Body of pancreas (tissue), 4 donors: ENCODE measurements around the gene PEPD. TPM values are rescaled to one million over a fixed set of nuclear protein-coding genes. Genes with fewer than 3 reads are reported as not detected.

ENCODE experiments used
- ATAC-seq: fragments of 150-250 bp; one replicate; pipeline ENCODE4 v1.9.1; 2016
- DNase-seq, 4 donors: peaks; one replicate each; pipeline ENCODE4 v3.0.0-alpha.2; 2019
- H3K27ac ChIP-seq, 4 donors: fragments of 200-600 bp; sonication (generic); 1 replicate in 3 of 4; 2 replicates in 1 of 4; pipeline versions ENCODE4 v1.5.1 to v1.6.1; 2016 to 2019; ENCODE audit warnings: mild to moderate bottlenecking in 1 of 4, mixed read lengths in 1 of 4, moderate library complexity in 1 of 4
- H3K27me3 ChIP-seq, 2 donors: fragments of 200-600 bp; sonication (generic); one replicate each; pipeline ENCODE4 v1.6.0; 2016; ENCODE audit warnings: mild to moderate bottlenecking in 1 of 2
- H3K36me3 ChIP-seq, 2 donors: fragments of 200-600 bp; sonication (generic); replicated peaks in 1 of 2; 2 replicates each; pipeline ENCODE4 v1.5.1; 2016; ENCODE audit warnings: low read depth in 2 of 2; ENCODE audit not compliant: insufficient read depth in 1 of 2
- H3K4me1 ChIP-seq: fragments of 200-600 bp; sonication (generic); one replicate; pipeline ENCODE4 v1.6.0; 2016
- H3K4me3 ChIP-seq, 2 donors: fragments of 200-600 bp; sonication (generic); 1 replicate in 1 of 2; 2 replicates in 1 of 2; pipeline ENCODE4 v1.5.1; 2016 to 2019
- H3K9me3 ChIP-seq, 3 donors: fragments of 200-600 bp; sonication (generic); 1 replicate in 2 of 3; 2 replicates in 1 of 3; pipeline ENCODE4 v1.5.1; 2016
- POLR2A ChIP-seq, 3 donors: fragments of 450-650 bp; IDR thresholded peaks; one replicate each; pipeline ENCODE4 v1.6.1; 2016; ENCODE audit warnings: antibody characterized with exemption in 3 of 3, mild to moderate bottlenecking in 2 of 3
- WGBS, 2 donors: methylation state at CpG; one replicate each; pipeline ENCODE4 v1.1.5; 2017; 5-methylcytosine and 5-hydroxymethylcytosine counted together
- intact Hi-C: fragments of 100-400 bp; cut with DNase I; formaldehyde crosslinking; loops from one replicate; pipeline ENCODE4 v1.15.1; 2023
- total RNA-seq, 2 donors: library from RNA; depleted of rRNA; stranded (reverse); fragments of >200 nt; gene quantifications; one replicate each; pipeline ENCODE4 v1.1.0, GENCODE V29; 2016
- TF ChIP-seq, protein P1 (sequence below), 7 experiments: fragments of 450-650 bp in 4 of 7; fragments of 200-600 bp in 3 of 7; sonication (generic) in 3 of 7; IDR thresholded peaks; one replicate each; pipeline ENCODE4 v1.5.1; 2016 to 2019; ENCODE audit warnings: antibody characterized with exemption in 7 of 7

PEPD gene
- total RNA-seq, 2 donors from 2014 or later, result 33.2 to 54.7 TPM

DNA sequence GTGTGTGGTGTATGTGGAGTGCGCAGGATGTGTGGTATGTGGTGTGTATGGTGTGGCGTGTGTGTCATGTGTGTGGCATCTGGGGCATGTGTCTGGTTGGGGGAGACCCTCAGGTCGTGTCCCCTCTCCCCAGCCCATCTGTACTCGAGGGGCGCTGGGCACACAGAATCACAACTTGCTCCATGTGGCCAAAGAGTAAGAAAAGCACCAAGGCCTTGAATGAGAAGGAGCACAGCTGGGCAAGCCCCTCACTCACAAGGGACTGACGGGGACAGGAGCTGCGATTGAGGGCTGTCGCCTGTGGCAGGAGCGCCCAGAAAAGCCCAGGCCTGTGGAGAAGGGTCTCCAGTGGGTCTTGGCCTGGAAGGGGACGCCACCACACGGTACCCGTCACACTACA lies 62.8 kb downstream of the PEPD start:
- Histone ChIP-seq H3K9me3 (no peaks in the 10 kb centered on the region), H3K36me3 (no peaks in the 10 kb centered on the region), H3K27ac (no peak overlapping the region), H3K4me1 (no peaks in the 10 kb centered on the region), H3K4me3 (no peak overlapping the region), H3K27me3 (no peaks in the 10 kb centered on the region)
- intact Hi-C loops, result no loop called here
- WGBS, 2 donors, result 85 to 86% methylated on average over 8 to 12 of the region's 12 CpGs
- no peak for ATAC-seq
- TF ChIP-seq, protein P1, sequence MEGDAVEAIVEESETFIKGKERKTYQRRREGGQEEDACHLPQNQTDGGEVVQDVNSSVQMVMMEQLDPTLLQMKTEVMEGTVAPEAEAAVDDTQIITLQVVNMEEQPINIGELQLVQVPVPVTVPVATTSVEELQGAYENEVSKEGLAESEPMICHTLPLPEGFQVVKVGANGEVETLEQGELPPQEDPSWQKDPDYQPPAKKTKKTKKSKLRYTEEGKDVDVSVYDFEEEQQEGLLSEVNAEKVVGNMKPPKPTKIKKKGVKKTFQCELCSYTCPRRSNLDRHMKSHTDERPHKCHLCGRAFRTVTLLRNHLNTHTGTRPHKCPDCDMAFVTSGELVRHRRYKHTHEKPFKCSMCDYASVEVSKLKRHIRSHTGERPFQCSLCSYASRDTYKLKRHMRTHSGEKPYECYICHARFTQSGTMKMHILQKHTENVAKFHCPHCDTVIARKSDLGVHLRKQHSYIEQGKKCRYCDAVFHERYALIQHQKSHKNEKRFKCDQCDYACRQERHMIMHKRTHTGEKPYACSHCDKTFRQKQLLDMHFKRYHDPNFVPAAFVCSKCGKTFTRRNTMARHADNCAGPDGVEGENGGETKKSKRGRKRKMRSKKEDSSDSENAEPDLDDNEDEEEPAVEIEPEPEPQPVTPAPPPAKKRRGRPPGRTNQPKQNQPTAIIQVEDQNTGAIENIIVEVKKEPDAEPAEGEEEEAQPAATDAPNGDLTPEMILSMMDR (IDR thresholded peaks at IDR 0.05), result no peak
- no peak for TF ChIP-seq POLR2A (IDR thresholded peaks at IDR 0.05)
- no peak for DNase-seq

- Histone ChIP-seq H3K9me3 (no peaks in the 10 kb centered on the region), H3K4me3 (no peak overlapping the region), H3K36me3 (no peaks in the 10 kb centered on the region), H3K4me1 (no peaks in the 10 kb centered on the region), H3K27me3 (no peaks in the 10 kb centered on the region), H3K27ac (no peak overlapping the region)
- no peak for TF ChIP-seq POLR2A (IDR thresholded peaks at IDR 0.05)
- TF ChIP-seq, protein P1 (IDR thresholded peaks at IDR 0.05), result no peak
- intact Hi-C loops, result no loop called here
- ATAC-seq (no peak), DNase-seq (no peak)
- 93 to 94% methylated on average over 8 of the region's 8 CpGs for WGBS, 2 donors
Observed at GRCh38 chr19:33458171-33458633, 63.4 kb downstream of the PEPD start.

DNA sequence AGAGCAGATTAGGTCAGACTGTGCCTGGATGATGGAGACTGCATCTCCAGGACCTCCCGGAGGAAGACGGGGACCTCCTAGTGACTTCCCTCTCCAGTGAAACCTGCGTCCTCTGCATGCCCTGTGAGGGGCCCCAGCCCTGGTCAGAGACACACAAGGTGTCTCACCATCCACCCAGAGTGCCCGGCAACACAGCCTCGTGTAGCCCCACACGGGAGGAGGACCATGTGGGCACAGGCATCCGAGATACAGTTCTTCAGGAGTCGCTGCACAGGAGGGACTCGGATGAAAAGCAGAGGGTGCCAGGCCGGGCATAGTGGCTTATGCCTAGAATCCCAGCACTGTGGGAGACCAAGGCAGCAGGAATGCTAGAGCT lies 64.8 kb downstream of the PEPD start:
- H3K4me1 ChIP-seq, result no peaks in the 10 kb centered on the region
- ATAC-seq, result no peak
- H3K27me3 ChIP-seq, result no peaks in the 10 kb centered on the region
- H3K27ac ChIP-seq, result no peak overlapping the region
- no peaks in the 10 kb centered on the region for H3K36me3 ChIP-seq
- H3K4me3 ChIP-seq, result no peak overlapping the region
- WGBS, 2 donors, result 76 to 90% methylated on average over 7 to 10 of the region's 10 CpGs
- H3K9me3 ChIP-seq, result no peaks in the 10 kb centered on the region
- intact Hi-C loops, result no loop called here
- TF ChIP-seq, protein P1 (IDR thresholded peaks at IDR 0.05), result no peak
- TF ChIP-seq POLR2A (IDR thresholded peaks at IDR 0.05), result no peak
- no peak for DNase-seq

DNA sequence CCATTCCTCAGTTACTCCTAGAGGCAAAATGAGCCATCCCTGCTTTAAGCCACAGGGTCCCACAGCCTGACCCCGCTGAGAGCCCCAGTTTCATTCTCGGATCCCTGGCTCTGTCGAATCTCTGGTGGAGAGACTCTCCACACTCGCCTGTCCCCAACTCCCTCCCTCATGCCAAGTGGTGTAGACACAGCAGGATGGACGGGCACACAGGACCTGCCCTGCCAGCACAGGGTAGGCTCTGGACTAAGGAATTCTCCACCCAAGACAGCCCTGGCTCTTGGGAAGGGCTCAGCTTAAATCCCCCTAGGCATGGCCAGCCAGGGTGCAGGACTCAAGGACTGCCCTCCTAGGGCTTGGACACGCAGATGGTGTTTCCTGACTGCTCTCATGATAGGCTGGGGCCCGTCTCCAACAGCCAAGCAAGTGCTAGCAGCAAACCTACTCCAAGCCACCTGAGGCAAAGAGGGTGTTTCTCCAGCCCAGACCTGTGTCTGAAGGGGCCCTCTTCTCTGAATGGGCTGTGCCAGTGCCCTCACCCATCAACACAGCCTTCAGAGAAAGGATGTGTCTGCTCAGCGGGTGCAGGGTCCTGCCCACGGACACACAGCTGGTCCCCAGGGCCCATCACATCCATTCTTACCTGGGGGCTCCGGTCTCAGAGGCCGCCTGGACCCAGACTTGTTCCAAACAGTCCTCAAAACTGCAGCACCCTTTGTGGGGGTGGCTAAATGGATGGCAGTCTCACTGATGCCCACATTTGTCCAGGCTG lies 65.3 kb downstream of the PEPD start:
- Histone ChIP-seq H3K4me3 (no peak overlapping the region), H3K27ac (no peak overlapping the region), H3K27me3 (no peaks in the 10 kb centered on the region), H3K36me3 (no peaks in the 10 kb centered on the region), H3K9me3 (no peaks in the 10 kb centered on the region), H3K4me1 (no peaks in the 10 kb centered on the region)
- WGBS, 2 donors, result 88 to 93% methylated on average over 6 to 10 of the region's 11 CpGs
- DNase-seq, result no peak
- intact Hi-C loops, result no loop called here
- TF ChIP-seq, protein P1 (IDR thresholded peaks at IDR 0.05), result no peak
- TF ChIP-seq POLR2A (IDR thresholded peaks at IDR 0.05), result no peak
- no peak for ATAC-seq

GRCh38 chr19:33453265-33453664 lies 68.3 kb downstream of the PEPD start:
- Histone ChIP-seq H3K4me3 (no peak overlapping the region), H3K9me3 (no peaks in the 10 kb centered on the region), H3K4me1 (no peaks in the 10 kb centered on the region), H3K36me3 (no peaks in the 10 kb centered on the region), H3K27ac (no peak overlapping the region), H3K27me3 (no peaks in the 10 kb centered on the region)
- ATAC-seq, result no peak
- no peak for TF ChIP-seq POLR2A (IDR thresholded peaks at IDR 0.05)
- TF ChIP-seq, protein P1 (IDR thresholded peaks at IDR 0.05), result no peak
- DNase-seq, result no peak
- WGBS, 2 donors, result 88% methylated on average over 3 of the region's 3 CpGs
- intact Hi-C loops, result no loop called here
